Activated CD8-positive, alpha-beta memory T cell treated with anti-CD3 and anti-CD28 coated beads for 36 hours (primary cell): ENCODE measurements around the gene ARID3A. TPM values are rescaled to one million over a fixed set of nuclear protein-coding genes. Genes with fewer than 3 reads are reported as not detected.
"Not testable (repeated sequence)": the region's sequence is repeated elsewhere in the genome, so short reads cannot be mapped to it uniquely, and the experiment has no call there.

Experiments used
- CTCF ChIA-PET: fragments of 350-600 bp; sonication (Branson Sonifier 250); formaldehyde crosslinking; loops from one replicate; lab custom pipeline; 2021; ENCODE audit warnings: antibody characterized with exemption; lab: Charles Lee
- POLR2A ChIA-PET: fragments of 350-600 bp; sonication (Branson Sonifier 250); formaldehyde crosslinking; loops from one replicate; lab custom pipeline; 2021; ENCODE audit warnings: antibody characterized with exemption; lab: Charles Lee
- total RNA-seq, 2 experiments: library from RNA; stranded (reverse); gene quantifications; one replicate each; pipeline ENCODE4 v1.2.3, GENCODE V29; 2021

Gene ARID3A
- total RNA-seq, 2 experiments from 2014 or later: 18.8 to 19.0 TPM

- ChIA-PET POLR2A (no interaction called here), CTCF (no interaction called here)
Measured at GRCh38 chr19:950352-951066, 24.7 kb downstream of the ARID3A start.

DNA sequence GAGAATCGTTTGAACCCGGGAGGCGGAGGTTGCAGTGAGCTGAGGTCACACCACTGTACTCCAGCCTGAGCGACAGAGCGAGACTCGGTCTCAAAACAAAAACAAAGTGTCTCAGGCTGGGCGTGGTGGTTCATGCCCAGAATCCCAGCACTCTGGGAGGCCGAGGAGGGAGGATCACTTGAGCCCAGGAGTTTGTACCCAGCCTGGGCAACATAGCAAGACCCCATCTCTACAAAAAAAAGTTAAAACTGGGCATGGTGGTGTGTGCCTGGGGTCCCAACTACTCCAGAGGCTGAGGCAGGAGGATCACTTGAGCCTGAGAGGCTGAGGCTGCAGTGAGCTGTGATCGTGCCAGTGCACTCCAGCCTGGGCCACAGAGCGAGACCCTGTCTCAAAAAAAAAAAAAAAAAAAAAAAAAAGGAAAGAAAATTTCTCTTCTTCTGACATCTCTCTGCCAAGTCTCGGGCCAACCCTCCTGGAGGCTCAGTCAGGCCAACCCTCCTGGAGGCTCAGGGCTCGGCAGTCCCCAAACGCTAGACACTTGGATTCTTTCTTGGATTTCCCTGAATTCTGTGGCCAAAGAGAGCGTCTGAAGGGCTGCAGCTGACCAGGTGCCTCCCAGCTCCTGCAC is 26.3 kb downstream of the ARID3A start:
- POLR2A ChIA-PET: no interaction called here
- CTCF ChIA-PET: interaction anchor here (0.7 kb wide), 1 partner anchor 32 kb away, joined by 3 read pairs; no protein-coding TSS in a partner anchor

DNA sequence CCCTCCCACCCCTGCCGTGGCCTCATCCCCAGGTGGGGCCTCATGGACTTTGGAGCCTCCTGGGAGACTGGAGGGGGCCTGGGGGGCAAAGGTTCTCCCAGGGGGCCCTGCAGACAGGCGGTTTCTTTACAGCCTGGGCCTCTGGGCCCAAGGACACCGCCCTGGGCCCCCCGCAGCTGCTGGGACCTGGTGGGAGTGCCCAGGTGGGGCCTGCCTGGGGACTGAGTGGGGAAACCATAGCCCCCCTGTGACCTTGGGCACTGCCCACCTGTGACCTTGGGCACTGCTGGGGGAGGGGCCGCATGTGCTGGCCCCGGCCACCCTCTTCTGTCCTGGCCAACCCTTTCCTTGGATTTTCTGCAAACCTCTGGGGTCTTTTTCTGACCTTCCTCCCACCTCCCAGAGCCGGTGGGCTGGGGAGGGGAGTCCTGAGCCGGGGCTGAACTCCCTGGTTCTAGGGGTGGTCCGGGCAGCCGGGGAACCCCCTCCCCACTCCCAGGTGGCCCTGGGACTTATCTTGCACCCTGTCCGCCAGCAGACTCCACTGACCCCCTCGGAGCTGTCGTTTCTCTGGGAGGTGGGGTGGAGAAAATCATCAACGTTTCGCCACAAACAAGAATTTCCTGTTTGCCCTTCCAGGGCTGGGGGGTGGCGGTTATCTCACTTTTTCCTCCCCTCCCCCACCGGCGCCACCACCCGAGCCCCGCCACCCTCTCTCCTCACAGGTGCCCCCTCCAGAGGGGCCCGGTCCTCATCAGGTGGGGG is 27.0 kb downstream of the ARID3A start:
- CTCF ChIA-PET: interaction anchor here (0.7 kb wide), 1 partner anchor 32 kb away, joined by 3 read pairs; no protein-coding TSS in a partner anchor
- POLR2A ChIA-PET: no interaction called here

DNA sequence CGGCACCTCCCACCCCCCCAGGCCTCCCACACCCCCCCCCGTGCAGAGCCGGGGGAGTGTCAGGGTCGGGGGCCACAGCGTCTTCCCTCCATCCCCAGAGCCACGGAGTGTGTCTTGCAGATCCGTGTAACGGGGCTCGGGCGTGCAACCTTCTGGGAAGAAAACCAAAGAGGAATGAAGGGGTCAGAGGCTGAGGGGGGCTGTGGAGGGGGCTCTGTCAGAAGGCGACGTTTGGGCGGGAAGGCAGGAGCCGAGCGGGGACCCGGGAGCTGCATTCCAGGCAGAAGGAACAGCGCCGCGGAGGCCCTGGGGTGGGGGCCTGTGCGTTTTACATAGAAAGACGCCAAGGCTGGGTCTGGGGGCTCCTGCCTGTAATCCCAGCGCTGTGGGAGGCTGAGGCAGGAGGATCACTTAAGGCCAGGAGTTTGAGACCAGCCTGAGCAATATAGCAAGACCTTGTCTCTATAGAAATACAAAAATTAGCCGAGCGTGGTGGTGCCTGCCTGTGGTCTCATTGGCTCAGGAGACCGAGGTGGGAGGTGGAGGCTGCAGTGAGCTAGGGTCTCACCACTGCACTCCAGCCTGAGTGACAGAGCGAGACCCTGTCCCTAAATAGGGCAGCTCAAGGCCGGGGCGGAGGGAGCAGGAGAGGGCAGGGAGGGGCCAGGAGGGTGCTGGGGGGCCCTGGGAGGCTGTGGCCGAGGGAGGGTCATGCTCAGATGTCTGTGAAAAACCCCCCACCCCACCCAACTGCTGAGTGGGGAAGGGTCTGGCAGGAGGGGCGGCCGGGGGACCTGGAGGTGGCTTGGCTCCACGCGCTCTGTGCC is 27.8 kb downstream of the ARID3A start:
- CTCF ChIA-PET: no interaction called here
- POLR2A ChIA-PET: no interaction called here

GRCh38 chr19:954272-954671 is 28.4 kb downstream of the ARID3A start:
- POLR2A ChIA-PET: no interaction called here
- CTCF ChIA-PET: no interaction called here

GRCh38 chr19:954672-955494 is 29.0 kb downstream of the ARID3A start:
- ChIA-PET POLR2A (interaction anchor here (0.6 kb wide), 1 partner anchor 154 kb away, joined by 5 read pairs; no protein-coding TSS in a partner anchor), CTCF (no interaction called here)

DNA sequence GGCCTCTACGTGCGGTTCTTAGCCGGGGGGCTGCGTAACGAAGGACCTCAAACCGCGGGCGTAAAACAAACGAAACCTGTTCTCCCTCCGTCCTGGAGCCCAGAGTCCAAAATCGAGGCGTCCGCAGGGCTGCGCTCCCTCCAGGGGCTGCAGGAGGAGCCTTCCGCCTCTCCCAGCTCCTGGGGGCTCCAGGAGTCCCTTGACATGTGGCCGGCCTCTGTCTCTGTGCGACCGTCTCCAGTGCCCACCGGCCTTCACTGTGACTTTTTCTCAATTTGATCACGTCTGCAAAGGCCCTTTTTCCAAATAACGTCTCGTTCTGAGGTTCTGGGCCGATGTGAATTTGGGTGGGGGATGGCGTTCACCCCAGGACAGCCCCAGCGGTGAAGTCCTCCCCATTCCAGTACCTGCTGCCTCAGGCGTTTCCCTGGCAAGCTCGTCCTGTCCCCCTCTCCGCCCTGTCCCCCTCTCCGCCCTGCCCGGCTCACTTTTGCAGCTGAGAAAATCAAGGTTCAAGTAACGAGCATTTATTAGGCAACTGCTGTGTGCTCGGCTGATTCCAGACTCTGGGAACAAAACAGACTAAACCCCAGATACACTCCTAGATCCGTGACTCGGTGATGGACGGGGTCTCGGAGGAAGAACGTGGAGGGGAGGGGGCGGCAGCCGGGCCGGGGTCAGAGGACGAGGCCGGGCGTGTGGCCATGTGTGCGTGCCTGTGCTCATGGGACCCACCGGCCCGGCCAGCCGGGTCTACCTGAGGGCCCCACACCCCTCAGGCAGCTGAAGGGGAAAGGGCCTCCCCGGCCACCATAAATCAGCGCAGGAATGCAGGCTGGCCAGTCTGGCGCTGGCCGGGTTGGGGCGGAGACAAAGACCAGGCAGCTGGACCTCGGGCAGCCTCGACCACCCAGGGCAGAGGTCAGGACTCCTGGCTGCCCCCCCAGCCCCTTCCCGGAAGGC is 30.2 kb downstream of the ARID3A start:
- CTCF ChIA-PET: no interaction called here
- POLR2A ChIA-PET: interaction anchor here (0.5 to 0.6 kb wide), 2 partner anchors 9 to 156 kb away, joined by 4 to 5 read pairs; no protein-coding TSS in a partner anchor

GRCh38 chr19:956766-957440 is 31.1 kb downstream of the ARID3A start:
- ChIA-PET CTCF (no interaction called here), POLR2A (interaction anchor here (0.5 kb wide), 1 partner anchor 9 kb away, joined by 4 read pairs; no protein-coding TSS in a partner anchor)

DNA sequence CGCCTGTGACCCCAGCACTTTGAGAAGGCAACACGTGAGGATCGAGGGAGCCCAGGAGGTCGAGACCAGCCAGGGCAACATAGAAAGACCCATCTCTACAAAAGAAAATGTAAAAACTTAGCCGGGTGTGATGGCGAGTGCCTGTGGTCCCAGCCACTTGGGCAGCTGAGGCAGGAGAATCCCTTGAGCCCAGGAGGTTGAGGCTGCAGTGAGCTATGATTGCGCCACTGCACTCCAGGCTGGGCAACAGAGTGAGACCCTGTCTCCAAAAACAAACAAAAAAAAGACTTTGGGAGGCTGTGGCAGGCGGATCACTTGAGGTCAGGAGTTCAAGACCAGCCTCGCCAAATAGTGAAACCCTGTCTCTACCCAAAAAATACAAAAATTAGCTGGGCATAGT is 31.7 kb downstream of the ARID3A start:
- CTCF ChIA-PET: interaction anchor here (0.7 kb wide), 2 partner anchors 36 to 234 kb away, joined by 3 read pairs; no protein-coding TSS in a partner anchor
- POLR2A ChIA-PET: not testable (repeated sequence)

- POLR2A ChIA-PET: no interaction called here
Measured at GRCh38 chr19:958967-959855, 33.4 kb downstream of the ARID3A start.

GRCh38 chr19:960020-960419 is 34.2 kb downstream of the ARID3A start:
- ChIA-PET POLR2A (no interaction called here), CTCF (no interaction called here)

More at GRCh38 chr19:958967-959855, 33.4 kb downstream of the ARID3A start:
- CTCF ChIA-PET: no interaction called here

DNA sequence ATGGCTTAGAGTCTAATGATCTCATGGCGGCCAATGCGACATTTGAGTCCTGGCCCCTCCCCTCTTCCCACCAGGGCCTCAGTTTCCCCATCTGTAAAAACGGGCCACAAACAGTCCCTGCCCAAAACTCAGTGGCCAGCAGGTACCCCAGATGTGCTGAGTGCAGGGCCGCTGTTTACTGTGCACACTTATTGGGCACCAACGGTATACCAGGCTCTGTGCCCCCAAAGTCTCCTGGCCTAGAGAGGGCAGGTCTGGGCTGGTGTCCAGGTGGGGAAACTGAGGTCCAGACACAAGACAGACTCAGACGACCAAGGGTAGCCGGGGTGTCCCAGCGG is 34.7 kb downstream of the ARID3A start:
- POLR2A ChIA-PET: no interaction called here
- CTCF ChIA-PET: no interaction called here

DNA sequence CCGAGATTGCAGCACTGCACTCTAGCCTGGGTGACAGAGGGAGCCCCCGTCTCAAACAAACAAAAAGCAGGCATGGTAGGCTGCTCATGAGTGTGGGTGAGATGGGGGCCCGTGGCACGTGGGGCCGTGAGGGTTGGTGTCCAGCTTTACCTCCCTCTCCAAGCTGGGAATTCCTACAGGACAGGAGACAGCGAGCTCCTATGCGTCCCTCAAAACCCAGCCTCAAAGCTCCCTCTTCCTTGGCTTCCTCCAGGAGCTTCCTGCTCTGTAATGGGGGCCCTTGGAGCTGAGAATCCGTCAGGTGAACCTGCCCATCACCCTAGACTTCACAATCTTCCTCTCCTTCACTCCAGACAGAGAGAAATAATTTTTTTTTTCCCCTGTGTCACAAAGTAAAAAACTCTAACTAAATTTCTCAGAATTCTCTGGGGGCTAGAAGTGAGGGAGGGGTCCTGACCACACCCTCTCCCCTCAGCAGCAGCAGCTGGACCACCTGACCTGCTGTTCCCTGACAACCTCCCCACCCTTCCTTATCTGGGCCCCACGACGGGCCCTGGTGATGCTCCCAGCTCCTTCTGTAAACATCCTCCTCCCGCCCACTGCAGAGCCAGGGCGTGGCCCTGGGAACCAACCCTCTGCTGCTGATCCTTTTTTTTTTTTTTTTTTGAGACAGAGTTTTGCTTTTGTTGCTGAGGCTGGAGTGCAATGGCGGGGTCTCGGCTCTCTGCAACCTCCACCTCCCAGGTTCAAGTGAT is 36.2 kb downstream of the ARID3A start:
- POLR2A ChIA-PET: interaction anchor here (0.6 kb wide), 1 partner anchor 14 kb away, joined by 5 read pairs; no protein-coding TSS in a partner anchor
- CTCF ChIA-PET: no interaction called here

DNA sequence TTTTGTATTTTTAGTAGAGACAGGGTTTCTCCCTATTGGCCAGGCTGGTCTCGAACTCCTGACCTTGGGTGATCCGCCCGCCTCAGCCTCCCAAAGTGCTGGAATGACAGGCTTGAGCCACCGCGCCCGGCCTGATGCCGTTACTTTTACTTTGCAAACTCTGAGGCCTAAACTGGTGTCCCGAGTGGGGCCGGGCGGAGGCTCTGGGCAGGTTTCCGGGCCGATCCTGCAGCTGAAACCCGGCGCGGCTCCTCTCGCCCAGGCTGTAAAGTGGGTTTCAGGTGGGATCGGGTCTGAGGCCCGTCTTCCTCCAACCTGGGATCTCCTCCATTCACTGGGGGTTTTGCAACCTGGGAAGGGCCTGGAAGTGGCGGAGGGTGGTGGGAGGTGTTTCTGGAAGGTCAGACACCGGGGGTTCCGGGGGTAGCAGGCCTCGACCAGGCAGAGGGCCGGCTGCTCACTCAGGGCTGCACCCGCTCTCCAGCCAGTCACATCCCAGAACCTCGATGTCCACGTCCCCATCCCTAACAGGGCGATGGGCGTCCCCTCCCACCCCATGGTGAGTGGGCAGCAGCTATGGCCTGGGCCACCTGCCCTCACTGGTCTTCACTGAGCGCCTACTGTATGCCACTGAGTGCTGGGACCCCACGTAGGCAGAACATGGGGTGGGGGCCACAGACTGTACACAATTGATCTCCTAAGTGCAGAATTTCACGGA is 37.0 kb downstream of the ARID3A start:
- ChIA-PET POLR2A (no interaction called here), CTCF (interaction anchor here (0.6 to 1.2 kb wide), 2 partner anchors 15 kb away, joined by 3 read pairs; no protein-coding TSS in a partner anchor)
